Measurements from ENCODE around the gene KRT33B. TPM values are rescaled to one million over a fixed set of nuclear protein-coding genes. Genes with fewer than 3 reads are reported as not detected.

KRT33B gene
- total RNA-seq, 3 donors from 2014 or later, result not detected

DNA sequence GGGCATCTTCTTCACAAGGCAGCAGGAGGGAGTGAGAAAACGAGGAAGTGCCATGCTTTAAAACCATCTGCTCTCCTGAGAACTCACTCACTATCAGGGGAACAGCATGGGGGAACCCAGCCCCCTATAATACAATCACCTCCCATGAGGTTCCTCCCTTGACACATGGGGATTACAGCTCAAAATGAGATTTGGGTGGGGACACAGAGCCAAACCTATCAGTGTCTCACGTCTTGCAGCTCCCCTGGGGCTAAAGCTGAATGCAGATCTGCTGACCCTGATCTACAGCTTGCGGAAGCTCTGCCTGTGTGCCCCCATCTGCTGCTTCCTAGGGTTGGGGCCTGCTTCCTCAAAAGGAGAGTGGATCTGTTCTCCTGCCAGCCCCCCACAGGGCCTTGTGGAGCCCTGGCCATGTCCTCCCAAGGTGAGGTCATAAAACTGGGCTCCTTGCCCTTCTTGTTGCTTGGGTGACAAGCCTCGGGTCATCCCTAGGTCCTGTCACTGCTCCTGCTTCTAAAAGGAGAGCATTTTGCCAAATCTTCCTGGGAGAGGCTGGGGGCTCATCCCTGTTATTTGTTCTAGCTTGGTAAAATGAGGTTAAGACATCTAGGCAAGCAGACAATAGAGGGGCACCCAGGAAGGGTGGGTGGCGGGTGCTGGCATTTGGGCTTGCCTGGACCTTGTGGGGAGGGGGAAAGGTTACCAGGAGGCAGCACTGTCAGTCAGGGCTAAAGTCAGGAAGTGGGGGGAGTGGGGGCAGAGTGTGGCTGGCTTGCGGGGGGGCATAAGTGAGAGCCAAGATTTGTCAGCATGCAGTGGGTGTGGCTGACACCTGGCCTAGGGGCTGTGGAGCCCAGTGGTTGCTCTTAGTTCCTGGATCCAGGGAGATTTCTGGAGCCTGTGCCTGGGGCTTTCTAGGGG, 35.0 kb downstream of the KRT33B start:
- no peaks in the 10 kb centered on the region for H3K36me3 ChIP-seq
- H3K27ac ChIP-seq, result peak overlapping the region; percentile 64 to 66
- DNase-seq (ENCODE audit: low spot score in 2 of 2), result no peak
- H3K4me3 ChIP-seq, result no peak overlapping the region
- intact Hi-C loops (cut with DNase I; ENCODE audit: low total_unique reads), result no loop called here
- no peaks in the 10 kb centered on the region for H3K27me3 ChIP-seq
- no peaks in the 10 kb centered on the region for H3K9me3 ChIP-seq
- TF ChIP-seq, protein P1, sequence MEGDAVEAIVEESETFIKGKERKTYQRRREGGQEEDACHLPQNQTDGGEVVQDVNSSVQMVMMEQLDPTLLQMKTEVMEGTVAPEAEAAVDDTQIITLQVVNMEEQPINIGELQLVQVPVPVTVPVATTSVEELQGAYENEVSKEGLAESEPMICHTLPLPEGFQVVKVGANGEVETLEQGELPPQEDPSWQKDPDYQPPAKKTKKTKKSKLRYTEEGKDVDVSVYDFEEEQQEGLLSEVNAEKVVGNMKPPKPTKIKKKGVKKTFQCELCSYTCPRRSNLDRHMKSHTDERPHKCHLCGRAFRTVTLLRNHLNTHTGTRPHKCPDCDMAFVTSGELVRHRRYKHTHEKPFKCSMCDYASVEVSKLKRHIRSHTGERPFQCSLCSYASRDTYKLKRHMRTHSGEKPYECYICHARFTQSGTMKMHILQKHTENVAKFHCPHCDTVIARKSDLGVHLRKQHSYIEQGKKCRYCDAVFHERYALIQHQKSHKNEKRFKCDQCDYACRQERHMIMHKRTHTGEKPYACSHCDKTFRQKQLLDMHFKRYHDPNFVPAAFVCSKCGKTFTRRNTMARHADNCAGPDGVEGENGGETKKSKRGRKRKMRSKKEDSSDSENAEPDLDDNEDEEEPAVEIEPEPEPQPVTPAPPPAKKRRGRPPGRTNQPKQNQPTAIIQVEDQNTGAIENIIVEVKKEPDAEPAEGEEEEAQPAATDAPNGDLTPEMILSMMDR (IDR thresholded peaks at IDR 0.05), result no peak
- TF ChIP-seq POLR2AphosphoS5 (IDR thresholded peaks at IDR 0.05) (no peak), POLR2A (IDR thresholded peaks at IDR 0.05) (no peak)
- peaks cover 0 to 4% of the 10 kb centered on the region in 2 donors for H3K4me1 ChIP-seq

DNA sequence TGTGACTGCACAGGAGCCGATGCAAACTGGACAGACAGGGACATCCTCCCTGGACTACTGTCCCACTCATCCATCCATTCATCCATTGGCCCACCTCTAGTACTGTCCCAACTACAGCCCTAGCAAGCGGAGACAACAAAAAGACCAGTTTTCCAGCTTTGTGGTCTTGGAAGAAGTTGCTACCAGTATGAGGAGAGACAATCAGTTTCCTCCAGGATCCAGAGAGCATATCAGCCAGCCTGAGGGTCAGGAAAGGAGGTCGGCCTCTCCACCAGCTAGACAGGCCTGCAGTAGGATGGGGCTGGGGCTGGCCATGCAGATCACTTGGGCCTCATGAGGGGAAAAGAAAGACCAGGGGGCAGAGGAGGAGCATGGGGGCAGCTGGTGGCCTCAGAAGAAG, 35.8 kb downstream of the KRT33B start:
- no peaks in the 10 kb centered on the region for H3K27me3 ChIP-seq
- H3K27ac ChIP-seq, result peak overlapping the region in 1 of 2 donors; percentile 64
- TF ChIP-seq POLR2AphosphoS5 (IDR thresholded peaks at IDR 0.05), result no peak
- TF ChIP-seq, protein P1 (IDR thresholded peaks at IDR 0.05), result no peak
- no peak for TF ChIP-seq POLR2A (IDR thresholded peaks at IDR 0.05)
- no peaks in the 10 kb centered on the region for H3K4me1 ChIP-seq
- no peak overlapping the region for H3K4me3 ChIP-seq
- no peak for DNase-seq (ENCODE audit: low spot score in 2 of 2)
- H3K36me3 ChIP-seq, result no peaks in the 10 kb centered on the region
- H3K9me3 ChIP-seq, result no peaks in the 10 kb centered on the region
- intact Hi-C loops (cut with DNase I; ENCODE audit: low total_unique reads), result no loop called here

DNA sequence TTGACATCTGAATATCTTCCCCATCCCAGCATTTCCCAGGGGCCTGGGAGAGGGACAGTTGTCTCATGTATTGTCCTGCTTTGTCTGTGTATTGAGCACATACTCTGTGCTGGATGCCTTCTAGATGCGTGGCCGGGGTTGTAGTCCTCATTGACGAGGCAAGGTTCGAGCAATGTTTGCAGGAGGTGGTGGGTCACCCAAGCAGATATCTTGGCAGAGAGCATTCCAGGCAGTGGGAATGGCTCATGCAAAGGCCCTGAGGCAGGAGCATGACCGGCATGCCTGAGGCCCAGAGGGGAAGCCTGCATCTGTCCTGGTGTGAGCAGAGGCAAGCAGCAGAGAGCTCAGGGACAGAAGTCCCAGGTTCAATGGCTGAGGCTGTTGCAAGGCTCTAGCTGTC, 36.5 kb downstream of the KRT33B start:
- intact Hi-C loops (cut with DNase I; ENCODE audit: low total_unique reads), result no loop called here
- Histone ChIP-seq H3K4me3 (no peak overlapping the region), H3K4me1 (no peaks in the 10 kb centered on the region), H3K27ac (no peak overlapping the region), H3K27me3 (no peaks in the 10 kb centered on the region), H3K9me3 (no peaks in the 10 kb centered on the region), H3K36me3 (no peaks in the 10 kb centered on the region)
- no peak for TF ChIP-seq POLR2A (IDR thresholded peaks at IDR 0.05)
- TF ChIP-seq, protein P1 (IDR thresholded peaks at IDR 0.05), result no peak
- TF ChIP-seq POLR2AphosphoS5 (IDR thresholded peaks at IDR 0.05), result no peak
- no peak for DNase-seq (ENCODE audit: low spot score in 2 of 2)

DNA sequence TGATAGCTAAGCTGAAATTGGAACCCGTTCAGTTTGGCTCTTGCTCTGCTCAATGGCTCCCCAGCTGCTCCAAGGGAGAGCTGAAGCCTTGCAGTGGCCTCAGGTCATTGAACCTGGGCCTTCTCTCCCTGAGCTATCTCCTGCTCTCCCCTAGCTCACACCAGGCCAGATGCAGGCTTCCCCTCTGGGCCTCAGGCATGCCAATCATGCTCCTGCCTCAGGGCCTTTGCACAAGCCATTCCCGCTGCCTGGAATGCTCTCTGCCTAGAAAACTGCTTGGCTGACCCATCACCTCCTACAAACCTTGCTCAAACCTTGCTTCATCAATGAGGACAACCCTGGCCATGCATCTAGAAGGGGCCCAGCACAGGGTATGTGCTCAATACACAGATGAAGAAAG, 37.4 kb downstream of the KRT33B start:
- intact Hi-C loops (cut with DNase I; ENCODE audit: low total_unique reads), result no loop called here
- Histone ChIP-seq H3K27me3 (no peaks in the 10 kb centered on the region), H3K4me1 (no peaks in the 10 kb centered on the region), H3K36me3 (no peaks in the 10 kb centered on the region), H3K9me3 (no peaks in the 10 kb centered on the region), H3K27ac (no peak overlapping the region), H3K4me3 (no peak overlapping the region)
- no peak for DNase-seq (ENCODE audit: low spot score in 2 of 2)
- TF ChIP-seq, protein P1 (IDR thresholded peaks at IDR 0.05), result no peak
- TF ChIP-seq POLR2AphosphoS5 (IDR thresholded peaks at IDR 0.05) (no peak), POLR2A (IDR thresholded peaks at IDR 0.05) (no peak)

DNA sequence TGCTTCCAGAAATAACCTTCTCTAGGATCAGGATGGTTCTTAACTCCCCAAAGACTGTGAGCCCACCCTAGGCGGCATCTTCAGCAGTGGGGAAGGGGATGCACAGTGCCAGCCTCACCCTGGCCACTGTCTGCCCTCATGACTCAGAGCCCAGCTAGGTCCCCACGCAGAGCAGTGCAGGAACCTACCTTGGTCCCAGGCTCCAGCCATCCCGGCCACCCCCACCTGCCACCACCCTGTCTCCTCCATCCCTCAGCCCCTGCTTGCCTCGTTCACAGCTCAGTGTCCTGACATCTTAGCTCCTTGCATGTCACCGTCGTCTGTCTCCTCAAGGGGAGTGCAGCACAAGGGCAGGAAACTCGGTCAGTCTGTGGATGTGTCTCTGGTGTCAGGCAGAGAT, 38.0 kb downstream of the KRT33B start:
- H3K9me3 ChIP-seq, result no peaks in the 10 kb centered on the region
- no peak overlapping the region for H3K27ac ChIP-seq
- H3K36me3 ChIP-seq, result no peaks in the 10 kb centered on the region
- no peak for TF ChIP-seq POLR2AphosphoS5 (IDR thresholded peaks at IDR 0.05)
- TF ChIP-seq POLR2A (IDR thresholded peaks at IDR 0.05), result no peak
- TF ChIP-seq, protein P1 (IDR thresholded peaks at IDR 0.05), result no peak
- no peaks in the 10 kb centered on the region for H3K27me3 ChIP-seq
- H3K4me3 ChIP-seq, result no peak overlapping the region
- intact Hi-C loops (cut with DNase I; ENCODE audit: low total_unique reads), result no loop called here
- H3K4me1 ChIP-seq, result no peaks in the 10 kb centered on the region
- DNase-seq (ENCODE audit: low spot score in 2 of 2), result no peak
